ENCODE data around the gene CYP4F22.
A peak's percentile ranks its signal among the peaks of the same experiment; 100 is the strongest.

Gene CYP4F22

DNA sequence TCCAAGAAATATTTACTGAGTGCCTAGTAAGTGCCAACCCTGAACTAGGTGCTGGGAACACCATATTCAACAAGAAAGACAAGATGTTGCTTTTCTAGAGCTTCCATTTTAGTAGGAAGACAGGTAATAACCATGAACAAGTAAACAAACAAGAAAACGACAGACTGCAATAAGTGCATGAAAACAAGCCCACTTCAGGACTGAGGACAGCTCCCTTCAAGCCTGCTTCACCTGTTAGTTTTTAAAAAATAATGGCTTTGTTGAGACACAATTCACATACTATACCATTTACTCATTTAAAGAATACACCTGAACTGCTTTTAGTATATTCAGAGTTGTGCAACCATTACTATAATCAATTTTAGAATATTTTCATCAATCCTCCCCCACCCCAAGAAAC lies 30.4 kb downstream of the CYP4F22 start:
- FAIRE-seq: no peak

DNA sequence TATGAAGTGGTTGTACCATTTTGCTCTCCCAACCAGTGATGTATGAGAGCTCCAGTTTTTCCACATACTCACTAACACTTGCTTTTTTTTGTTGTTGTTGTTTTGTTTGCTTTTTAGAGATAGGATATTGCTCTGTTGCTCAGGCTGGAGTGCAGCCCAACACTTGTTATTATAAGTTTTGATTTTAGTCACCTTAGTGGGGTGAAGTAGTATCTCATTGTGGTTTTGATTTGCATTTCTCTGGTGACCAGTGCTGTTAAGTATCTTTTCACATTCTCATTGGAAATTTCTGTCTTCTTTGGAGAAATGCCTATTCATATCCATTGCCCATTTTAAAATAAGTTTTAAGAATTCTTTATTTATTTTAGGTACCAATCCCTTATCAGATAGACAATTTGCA lies 31.3 kb downstream of the CYP4F22 start:
- no peak for FAIRE-seq

DNA sequence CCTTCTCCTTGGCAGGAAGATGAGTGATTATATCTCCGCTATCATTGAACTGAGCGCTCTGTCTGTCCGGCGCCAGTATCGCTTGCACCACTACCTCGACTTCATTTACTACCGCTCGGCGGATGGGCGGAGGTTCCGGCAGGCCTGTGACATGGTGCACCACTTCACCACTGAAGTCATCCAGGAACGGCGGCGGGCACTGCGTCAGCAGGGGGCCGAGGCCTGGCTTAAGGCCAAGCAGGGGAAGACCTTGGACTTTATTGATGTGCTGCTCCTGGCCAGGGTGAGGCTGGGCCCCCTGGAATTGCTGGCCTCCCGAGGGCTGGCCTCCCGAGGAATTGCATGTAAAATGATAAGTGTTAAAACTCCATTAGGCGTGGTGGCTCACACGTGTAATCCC lies 32.1 kb downstream of the CYP4F22 start:
- FAIRE-seq: no peak

DNA sequence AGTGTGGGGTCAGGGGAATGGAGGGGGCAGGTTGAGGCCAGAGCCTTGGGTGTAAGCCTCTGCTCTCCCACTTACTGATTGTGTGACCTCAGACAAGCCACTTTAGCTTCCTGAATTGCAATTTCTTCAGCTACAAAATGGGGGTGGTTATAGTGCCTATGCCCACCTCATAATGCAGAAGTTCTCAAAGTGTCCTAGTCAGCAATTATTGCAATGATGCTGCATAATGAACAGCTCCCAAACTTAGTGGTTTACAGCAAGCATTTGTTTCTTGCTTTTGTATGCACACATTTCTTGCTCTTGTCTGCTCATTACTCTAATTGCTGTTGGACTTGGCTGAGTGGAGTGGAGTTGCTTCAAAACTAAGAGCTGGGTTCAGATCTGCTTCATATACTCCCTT lies 36.0 kb downstream of the CYP4F22 start:
- FAIRE-seq: no peak

DNA sequence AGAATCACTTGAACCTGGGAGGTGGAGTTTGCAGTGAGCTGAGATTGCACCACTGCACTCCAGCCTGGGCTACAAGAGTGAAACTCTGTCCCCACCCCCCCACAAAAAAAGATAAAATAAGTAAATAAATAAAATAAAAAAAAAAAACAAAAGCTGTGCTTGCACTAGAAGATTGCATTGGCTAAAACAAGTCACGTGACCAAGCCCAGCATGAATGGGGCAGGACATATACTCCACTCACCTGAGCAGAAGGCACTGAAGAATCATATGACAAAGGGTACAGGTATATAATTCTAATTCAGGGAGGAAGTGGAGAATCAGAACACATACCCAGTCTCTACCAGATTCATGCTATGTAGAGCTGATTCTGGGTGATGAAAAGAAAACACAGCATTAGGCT lies 36.6 kb downstream of the CYP4F22 start:
- no peak for FAIRE-seq

DNA sequence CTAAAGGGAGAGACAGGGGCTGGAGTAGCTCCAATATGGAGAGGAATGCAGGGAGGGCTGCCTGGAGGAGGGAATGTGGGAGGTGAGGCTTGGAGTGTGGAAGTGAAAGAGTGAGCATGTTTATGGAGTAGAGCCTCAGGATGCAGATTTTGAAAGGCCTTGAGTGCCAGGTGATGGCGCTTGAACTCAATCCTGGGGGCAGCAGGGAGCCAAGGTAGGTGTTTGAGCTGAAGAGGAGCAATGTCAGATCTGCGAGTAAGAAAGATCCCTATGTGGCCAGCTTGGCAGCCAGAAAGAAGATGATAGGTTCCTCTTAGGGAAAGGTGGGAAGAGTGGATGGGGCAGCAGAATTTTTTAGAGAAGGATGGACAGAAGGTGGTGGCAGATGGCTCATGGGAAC lies 40.3 kb downstream of the CYP4F22 start:
- FAIRE-seq: no peak

DNA sequence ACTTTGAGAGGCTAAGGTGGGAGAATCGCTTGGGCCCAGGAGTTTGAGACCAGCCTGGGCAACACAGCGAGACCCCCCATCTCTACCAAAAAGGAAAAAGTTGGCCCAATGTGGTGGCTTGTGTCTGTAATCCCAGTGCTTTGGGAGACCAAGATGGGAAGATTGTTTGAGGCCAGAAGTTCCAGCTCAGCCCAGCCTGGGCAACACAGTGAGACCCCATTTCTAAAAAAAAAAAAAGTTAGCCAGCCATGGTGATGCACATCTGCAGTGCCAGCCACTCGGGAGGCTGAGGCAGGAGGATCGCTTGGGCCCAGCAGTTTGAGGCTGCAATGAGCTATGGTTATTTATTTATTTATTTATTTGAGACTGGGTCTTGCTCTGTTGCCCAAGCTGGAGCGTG lies 41.3 kb downstream of the CYP4F22 start:
- FAIRE-seq: no peak

DNA sequence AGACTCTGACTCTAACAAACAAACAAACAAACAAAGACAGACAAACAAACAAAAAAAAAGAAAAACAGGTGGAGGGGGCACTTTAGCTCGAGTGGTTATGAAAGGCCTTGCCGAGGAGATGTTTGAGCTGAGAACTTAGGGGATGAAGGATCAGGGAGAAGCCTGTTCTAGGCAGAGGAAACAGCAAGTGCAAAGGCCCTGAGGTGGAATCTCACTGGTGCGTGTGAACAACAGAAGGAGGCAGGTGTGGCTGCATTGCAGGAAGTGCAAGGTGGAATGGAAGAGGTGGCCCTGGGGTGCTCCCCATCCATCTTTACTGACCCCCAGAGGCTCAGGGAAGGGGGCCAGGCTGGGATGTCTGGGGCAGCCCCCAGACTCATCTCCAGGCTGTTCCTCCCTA lies 41.9 kb downstream of the CYP4F22 start:
- no peak for FAIRE-seq

DNA sequence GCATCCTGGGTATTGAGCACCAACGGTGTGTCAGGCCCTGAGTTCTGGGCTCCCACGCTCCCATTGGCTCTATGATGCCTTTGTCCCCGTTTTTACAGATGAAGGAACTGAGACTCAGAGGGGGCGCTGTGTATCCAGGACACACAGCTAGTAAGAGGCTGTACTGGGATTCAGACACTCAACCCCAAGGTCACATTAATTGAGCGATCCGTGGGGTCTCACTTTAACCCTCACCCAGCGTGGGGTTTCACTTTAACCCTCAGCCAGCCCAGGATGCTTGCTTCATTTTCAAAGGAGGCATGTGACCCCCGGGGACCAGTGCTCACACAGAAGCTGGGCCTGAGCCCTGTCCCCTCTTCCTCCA lies 42.6 kb downstream of the CYP4F22 start:
- FAIRE-seq: no peak

DNA sequence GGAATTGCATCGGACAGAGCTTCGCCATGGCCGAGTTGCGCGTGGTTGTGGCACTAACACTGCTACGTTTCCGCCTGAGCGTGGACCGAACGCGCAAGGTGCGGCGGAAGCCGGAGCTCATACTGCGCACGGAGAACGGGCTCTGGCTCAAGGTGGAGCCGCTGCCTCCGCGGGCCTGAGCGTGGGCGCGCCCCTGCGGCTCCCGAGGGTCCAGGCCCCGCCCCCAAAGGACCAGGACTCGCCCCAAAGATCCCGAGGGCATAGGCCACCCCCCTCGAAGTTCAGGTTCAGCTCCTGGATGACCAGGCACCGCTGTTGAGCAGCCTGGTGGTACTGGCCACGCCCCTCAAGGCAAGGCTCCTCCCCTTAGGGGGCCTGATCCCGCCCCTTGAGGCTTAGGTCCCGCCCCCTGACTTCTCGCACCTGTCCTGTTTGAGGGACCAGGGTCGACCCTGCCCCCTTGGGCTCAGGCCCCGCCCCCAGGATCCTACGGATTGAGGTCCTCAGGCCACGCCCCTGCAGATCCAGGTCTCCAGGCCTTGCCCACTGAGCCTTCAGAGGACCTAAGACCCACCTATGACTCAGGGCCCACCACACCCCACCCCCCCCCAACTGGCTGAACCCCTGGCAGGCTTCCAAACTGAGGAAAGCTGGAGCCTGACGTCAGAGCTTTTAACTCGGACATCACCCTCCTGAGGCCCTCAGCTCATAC lies 43.1 kb downstream of the CYP4F22 start:
- no peak for FAIRE-seq

DNA sequence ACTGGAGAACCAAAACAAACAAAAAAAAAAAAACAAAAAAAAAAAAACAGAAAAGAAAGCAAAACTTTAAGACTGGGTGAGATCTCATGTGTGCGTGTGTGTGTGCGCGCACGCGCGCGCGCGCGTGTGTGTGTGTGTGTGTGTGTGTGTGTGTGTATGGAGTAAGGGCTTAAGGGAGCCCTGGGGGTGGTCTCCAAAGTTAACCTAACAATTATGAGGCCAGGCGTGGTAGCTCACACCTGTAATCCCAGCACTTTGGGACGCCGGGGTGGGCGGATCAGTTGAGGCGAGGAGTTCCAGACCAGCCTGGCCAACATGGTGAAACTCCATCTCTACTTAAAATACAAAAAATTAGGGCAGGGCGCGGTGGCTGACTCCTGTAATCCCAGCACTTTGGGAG lies 46.7 kb downstream of the CYP4F22 start:
- FAIRE-seq: no peak

DNA sequence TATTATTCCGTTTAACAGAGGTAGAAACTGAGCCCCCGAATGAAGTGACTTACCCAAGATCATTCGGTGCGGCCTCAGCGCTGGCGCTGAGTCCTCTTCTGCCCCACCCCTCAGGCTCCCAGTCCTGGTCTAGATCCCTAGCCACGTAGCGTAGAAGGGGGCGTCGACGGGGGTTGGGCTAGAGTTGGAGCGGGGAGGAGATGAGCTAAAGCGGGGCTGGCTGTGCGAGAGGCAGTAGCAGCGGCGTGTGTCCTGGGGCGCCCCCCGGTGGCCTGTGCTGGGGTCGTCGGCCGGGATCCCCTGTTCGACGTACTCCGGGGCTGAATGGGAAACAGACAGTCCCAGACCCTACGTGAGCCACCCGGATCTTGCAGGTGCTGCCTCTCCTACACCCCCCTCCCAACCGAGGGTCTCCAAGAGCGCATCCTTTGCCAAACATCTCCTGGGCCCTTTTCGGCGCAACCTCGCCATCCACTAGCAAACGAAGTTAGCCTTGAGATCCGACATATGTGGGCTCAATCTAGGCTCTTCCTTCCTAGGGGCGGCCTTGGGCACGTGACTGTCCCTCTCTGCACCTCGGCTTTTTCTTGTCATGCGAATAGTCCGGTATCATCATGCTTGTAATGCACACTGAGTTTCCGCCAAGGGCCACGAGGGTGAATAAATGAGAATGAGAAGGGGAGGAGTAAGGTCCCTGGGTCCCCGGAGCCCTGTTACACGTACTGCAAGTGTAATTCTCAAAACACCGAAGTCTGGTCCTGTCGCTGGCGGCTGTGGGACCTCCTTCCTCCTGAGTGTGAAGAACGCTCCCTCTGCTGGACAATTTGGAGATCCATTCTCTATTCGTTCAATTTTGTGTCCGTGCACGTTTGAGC lies 47.7 kb downstream of the CYP4F22 start:
- peak; percentile 88 for FAIRE-seq

DNA sequence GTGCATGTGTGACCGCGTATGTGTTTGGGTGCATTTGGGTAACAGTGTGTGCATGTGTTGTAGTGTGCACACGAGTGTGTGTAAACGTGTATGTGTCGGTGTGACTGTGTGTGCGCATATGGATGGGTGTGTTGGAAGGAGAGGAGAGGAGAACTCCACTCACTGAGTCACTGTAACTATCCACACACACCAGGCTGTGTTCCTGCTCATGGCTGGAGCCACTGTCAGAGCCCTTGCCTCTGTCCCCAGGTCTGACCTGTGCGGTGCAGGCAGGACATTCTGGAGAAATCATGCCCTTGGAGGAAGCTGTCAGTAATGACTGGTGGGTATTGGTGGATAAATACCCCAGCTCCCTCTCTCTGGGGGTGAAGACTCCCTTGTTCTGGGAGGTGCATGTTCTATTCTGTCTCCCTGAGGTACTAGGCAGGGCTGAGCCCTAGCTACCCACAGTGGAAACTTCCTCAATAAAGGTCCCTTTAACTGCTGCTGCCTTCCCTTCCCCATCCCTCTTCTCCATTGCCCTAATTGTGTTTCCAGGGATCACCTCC lies 48.4 kb downstream of the CYP4F22 start:
- FAIRE-seq: no peak

DNA sequence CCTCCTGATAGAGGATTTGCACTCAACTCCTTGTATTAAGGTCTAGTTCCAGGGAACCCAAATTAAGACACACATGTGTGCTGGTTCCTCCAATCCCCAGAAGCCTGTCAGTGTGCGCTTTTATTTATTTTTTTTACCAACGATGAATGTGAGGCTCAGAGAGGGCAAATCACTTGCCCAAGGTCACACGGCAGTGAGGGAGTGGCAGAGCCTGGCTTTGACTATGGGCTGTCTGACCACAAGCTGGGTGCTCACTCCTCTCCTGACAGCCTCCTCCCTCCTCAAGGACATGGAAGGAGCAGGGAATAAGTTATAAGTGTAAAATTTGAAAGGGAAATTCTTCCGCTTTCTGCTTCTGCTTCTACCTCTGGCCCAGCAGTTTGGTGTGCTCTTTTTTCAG lies 48.9 kb downstream of the CYP4F22 start:
- no peak for FAIRE-seq

DNA sequence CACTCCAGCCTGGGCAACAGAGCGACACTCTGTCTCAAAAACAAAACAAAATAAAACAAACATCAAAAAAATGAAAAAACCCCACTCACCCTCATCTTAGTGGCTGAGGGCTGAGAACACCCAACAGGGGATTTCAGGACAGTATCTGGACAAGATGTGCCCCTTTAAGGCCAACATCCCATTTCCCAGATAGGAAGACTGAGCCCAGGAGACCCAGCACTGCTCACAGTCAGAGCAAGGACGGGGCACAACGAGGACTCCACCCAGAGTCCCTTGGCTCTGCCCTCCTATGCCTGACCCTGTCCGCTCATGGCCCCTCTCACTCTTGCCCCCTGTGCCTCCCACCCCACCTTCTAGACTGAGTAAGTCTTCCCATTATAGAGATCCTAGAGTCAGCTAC lies 53.8 kb downstream of the CYP4F22 start:
- FAIRE-seq: no peak

DNA sequence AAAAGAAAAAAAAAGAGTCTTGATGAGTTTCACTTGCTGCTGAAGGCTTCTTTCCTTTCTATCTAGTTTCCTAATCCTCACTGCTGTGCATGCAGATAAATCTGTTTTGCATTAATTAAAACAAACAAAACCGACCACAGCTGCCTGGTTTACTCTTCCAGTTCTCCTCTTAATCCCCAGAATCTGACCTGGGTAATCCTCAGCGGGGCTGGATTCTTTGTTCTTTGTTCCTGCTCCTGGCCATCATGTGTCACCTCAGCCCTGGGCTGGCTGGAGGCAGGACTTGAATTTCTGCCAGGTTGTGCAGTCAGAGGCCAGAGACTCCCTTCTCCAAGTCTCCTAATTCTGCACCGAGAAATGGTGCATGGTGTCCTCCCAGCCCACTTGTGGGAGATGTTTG lies 54.5 kb downstream of the CYP4F22 start:
- no peak for FAIRE-seq

DNA sequence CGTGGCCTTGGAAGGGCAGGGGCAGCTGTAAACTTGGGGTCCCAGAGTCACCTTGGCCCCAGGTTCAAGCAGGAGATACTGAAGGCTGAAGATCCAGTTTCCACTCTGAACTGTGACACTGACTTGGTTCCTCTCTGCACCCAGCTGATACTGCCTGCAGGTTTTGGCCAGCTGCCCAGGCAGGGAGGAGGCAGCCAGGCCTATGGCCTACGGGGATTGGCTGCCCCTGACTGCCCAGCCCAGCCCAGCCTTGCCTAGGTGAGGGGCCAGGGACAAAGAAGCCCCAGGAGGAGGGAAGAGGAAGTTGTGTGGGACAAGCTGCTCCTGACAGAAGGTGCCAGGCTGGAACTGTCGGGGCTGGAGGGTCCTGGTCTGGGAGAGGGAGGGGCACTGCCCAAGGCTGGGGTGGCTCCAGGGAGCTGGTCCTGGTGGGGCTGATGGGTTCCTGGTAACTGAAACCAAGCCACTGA lies 55.0 kb downstream of the CYP4F22 start:
- no peak for FAIRE-seq

DNA sequence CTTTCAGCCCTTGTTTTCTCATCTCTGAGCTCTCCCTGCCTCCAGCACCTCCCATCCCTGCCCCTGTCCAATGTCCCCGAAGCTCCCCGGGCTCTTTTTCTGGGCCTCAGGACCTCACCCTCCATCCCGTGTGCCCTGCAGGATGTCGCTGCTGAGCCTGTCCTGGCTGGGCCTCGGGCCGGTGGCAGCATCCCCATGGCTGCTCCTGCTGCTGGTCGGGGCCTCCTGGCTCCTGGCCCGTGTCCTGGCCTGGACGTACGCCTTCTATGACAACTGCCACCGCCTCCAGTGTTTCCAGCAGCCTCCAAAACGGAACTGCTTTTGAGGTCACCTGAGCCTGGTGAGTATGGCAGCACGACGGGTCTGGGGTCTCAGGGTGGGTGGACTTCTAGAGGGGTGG lies 55.6 kb downstream of the CYP4F22 start:
- FAIRE-seq: no peak

DNA sequence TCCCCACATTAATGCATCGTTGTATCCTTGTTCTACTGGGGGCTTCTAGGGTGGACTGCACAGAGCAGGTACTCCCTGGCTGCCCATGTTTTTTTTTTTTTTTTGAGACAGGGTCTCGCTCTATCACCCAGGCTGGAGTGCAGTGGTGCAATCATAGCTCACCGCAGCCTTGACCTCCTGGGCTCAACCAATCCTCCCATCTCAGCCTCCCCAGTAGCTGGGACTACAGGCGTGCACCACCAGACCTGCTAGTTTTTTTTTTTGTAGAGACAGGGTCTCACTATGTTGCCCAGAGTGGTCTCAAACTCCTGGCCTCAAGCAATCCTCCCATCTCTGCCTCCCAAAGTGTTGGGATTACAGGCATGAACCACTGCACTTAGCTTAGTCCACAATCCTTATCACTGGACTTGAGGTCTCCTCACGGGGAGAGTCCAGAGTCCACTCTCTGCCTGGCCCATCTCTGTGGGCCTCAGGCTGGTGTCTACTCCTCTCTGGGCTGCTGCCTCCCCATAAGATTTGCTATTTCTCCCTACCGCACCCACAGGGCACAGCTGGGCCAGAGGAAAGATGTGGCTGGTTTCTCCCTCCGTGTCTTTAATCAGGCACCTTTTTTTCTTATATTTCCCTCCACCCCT lies 56.3 kb downstream of the CYP4F22 start:
- FAIRE-seq: no peak

DNA sequence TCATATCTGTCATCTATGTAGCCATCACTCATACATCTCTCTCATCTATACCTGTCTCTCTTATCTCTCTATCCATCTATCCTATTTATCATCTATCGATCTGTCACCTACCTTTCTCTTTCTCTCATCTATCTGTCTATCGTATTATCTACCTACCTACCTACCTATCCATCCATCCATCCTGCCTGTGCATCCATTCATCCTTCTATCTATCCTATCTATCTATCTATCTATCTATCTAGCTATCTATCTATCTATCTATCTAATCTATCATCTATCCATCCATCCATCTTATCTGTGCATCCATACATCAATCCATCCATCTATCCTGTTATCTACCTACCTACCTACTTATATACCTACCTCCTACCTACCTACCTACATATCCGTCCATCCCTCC lies 62.1 kb downstream of the CYP4F22 start:
- FAIRE-seq: no peak

DNA sequence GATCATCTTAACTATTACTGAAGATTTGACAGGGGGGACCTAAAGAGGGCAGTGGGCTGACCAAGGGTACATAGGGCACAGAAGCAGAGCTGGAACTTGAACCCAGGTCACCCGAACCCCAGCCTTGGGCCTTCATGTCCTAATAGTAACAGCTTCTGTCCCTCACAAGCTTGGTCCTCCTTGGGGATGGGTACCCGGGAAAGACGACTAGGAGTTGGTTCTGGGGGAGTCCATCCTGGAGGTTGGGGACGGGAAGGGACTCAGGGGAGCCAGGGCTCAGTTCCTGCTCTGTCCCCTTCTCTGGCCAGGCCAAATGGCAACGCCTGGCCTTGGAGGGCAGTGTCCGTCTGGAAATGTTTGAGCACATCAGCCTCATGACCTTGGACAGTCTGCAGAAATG lies 67.1 kb downstream of the CYP4F22 start:
- FAIRE-seq: no peak

DNA sequence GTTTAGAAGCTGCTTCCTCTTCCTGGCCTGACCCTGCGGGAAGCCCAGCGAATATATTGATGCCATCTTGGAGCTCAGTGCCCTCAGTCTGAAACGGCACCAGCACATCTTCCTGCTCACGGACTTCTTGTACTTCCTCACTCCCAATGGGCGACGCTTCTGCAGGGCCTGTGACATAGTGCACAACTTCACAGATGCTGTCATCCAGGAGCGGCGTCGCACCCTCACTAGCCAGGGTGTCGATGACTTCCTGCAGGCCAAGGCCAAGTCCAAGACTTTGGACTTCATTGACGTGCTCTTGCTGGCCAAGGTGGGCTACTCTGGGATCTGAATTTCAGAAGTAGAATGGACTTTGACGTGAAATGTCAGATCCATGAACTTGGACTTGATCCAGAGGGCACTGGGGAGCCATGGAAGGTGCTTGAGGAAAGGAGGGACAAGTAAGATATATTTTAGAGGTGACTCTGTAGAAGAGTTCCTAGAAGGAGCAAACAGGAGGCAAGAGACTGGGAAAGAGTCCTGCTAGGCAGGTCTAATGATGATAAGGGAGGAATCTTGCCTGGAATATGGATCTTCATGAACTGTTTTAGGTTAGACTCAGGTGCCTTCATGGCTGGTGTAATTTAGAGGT lies 68.3 kb downstream of the CYP4F22 start:
- FAIRE-seq: no peak

DNA sequence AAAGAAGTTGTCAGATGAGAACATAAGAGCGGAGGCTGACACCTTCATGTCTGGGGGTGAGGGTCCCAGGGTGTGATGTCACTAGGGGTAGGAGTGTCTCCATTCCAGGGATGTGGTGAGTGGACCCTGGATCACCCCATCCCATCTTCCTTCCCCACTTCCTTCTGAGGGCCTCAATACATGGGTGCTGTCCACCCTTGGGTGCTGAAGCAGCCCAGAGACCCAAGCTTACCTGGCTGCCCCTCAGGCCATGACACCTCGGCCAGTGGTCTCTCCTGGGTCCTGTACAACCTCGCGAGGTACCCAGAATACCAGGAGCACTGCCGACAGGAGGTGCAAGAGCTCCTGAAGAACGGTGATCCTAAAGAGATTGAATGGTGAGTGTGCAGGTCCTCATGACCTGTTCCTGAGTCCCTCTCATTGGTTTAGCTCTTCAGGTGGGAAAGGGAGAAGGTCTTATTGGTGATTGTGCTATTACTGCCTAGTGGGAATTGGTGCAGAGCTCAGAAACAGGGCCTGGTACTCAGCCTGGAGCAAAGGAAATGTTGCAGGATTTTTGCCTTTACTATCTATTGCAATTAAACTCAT lies 69.0 kb downstream of the CYP4F22 start:
- no peak for FAIRE-seq
